Epidermal melanocyte (primary cell): ENCODE data around the gene CISD3.

Experiments
- DNase-seq: peaks from one replicate; pipeline ENCODE4 v3.0.0; 2011; ENCODE audit warnings: low spot score; ENCODE audit not compliant: insufficient read length

Gene CISD3, protein sequence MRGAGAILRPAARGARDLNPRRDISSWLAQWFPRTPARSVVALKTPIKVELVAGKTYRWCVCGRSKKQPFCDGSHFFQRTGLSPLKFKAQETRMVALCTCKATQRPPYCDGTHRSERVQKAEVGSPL

DNA sequence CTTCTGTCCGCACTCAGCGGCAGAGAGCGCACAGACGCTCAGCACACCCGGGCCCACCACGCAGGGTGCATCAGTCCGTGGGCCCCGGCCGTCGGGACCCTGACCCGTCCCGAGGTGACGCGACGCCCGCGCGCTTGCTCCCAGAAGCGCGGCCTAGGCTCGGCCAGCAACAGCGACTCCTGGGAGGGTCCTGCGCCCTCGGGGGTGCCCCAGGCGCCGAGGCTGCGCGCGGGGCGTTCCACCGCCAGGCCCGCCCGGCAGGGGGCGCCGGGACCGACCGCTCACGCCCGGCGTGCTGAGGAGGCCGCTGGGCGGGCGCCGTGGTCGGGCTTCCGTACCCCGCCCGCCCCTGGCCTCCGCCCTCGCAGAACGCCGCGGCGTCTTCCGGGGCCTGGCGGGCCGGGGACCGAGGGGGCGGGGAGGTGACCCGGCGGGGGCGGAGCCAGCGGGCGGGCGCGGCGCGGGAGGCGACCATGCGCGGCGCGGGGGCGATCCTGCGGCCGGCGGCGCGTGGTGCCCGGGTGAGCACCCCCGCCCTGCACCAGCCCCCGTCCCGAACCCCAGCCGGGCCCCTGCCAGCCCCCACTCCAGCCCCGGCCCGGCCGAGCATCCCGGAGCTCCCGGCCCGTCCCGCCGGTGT lies at the start of gene CISD3:
CISD3 (plus strand) TSS at position 456 of the 640 bp plus-strand sequence; CDS start at position 474, 18 bp downstream.
- DNase-seq, result peak; percentile 92

DNA sequence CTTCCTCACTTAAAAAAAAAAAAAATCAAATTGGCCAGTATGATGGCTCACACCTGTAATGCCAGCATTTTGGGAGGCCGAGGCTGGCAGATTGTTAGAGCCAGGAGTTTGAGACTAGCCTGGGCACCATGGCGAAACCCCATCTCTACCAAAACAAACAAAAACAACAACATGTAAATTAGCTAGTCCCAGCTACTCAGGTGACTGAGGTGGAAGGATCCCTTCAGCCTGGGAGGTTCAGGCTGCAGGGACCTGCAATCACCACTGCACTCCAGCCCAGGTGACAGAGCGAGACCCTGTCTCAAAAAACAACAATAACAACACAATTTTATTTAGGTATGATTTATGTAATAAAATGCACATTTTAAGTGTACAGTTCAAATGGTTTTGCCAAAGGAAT lies 49.0 kb upstream of the CISD3 start:
- DNase-seq, result no peak

DNA sequence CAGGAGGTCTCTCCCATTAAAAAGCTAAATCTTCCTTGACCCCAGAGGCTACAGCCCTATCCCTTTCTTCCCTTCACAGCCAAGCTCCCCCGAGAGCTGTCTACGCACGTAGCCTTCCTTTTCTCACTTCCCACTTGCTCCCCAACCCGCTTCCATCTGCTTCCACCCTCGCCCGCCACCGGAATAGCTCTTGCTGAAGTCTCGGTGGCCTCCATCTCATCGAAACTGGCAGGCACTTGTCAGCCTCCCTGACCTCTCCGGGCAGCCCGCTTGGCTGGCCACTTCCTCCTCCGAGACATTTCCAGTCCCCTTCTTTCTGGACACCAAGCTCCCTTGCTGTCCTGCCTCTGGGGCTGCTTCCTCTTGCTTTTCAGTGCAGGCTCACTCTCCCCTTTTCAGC lies 44.6 kb upstream of the CISD3 start:
- DNase-seq, result no peak

DNA sequence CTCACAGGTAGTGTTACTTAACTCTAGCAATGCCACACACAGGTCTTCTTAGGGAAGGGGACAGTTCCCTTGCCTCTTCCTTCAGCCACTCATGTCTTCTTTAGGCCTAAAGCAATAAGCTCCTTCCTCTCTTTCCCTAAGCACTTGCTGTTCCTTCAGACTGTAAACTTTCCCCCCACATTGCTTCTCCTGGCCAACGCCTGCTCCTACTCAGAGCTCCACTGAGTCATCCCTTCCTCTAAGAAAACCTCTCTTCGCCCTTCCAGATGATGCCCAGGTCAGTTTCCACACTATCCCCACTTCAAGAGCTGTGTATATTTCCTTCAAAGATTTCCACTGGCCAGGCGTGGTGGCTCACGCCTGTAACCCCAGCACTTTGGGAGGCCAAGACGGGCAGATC lies 42.9 kb upstream of the CISD3 start:
- DNase-seq, result no peak

DNA sequence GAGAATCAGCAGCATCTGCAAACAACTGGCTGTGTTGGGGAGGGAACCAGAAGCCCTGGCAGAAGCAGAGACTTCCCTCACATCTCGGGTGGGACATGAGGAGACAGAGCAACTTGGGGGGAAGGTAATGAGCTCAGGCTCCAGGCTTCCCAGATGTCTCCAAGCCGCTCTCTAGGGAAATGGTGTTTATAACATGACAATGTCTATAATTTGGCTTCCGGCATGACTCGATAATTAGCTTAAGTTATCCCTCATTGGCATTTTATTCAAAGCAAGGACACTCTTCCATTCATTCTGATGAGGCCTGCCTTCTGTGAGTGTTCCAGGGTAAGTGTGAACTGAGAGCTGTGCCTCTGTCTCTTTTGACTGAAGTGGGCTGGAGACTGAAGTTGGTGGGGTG lies 39.8 kb upstream of the CISD3 start:
- DNase-seq, result no peak

DNA sequence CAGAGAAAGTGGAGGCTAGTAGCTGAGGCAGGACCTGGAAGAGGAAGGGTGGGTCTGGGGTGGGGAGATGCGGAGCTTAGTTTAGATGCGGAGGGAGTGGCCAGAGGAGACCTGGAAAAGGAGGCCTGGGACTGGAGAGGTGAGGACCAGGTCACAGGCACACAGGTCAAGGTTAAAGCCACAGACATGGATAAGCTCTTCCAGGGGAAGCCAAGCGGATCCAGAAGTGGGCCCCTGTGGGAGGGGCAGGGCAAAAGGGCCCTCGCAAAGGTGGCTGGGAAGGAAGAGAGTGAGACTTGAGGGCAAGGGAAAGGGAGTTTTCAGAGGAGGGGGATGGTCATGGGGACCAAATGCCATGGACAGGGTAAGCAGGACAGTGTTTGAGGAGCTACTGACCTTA lies 39.0 kb upstream of the CISD3 start:
- DNase-seq, result no peak

DNA sequence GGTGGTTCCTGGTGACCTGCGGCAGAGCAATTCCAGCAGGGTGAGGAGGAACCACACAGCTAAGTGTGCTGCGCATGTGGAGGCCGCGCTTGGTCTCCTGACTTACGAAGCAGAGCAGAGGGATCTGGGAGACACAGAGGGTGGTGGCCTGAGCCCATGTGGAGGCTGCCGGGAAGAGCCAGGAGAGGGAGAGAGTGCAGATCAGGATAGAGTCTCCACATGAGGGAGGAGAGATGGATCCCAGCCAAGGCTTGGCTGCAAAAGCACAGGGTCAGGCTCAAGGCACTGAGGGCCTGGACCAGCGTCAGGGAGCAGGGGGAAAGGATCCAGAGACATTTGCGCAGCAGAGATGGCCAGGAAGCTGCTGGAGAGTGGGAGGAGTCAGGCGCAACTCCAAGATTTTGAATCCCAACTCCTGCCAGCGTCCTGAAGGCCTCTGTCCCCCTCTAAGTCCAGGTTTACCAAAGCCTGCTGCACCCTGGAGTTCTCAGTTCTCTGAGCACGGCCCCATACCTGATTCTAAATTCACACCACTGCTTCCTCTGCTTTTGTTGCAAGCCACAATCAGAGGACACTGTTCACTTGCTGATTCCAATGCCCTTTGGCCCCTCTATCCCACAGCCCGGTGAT lies 36.3 kb upstream of the CISD3 start:
- DNase-seq, result no peak

DNA sequence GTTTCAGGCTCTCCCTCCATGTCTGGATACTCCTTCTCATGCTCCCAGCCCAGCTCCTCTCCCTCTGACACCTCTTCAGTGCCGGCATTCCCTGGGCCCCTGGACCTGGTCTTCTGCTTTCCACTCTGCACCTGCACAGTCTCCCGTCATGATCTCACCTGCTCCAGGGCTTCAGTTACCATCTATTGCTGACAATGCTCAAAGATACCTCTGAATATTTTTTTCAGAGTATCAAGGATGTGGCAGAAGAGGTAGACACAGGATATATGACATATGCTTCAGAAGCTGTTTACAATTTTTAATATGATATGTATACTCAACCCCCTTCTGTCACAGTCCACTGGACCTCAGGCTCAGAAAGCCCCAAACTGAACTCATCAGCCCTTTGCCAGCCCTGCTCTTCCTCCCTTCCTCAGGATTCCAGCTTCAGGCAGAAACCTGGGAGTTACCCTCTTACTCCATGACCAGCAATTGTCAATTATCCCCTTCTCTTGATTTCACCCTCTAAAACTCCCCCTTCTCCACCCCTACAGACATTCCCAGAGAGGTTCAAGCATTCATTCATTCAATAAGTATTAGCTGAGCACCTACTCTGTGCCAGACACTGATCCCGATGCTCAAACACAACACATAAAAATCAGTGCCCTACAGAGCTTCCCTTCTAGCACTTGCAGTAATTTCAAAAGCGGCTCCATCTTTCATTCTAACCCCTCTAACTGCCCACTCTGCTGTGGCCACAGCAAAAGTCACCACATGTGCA lies 32.9 kb upstream of the CISD3 start:
- DNase-seq, result no peak

DNA sequence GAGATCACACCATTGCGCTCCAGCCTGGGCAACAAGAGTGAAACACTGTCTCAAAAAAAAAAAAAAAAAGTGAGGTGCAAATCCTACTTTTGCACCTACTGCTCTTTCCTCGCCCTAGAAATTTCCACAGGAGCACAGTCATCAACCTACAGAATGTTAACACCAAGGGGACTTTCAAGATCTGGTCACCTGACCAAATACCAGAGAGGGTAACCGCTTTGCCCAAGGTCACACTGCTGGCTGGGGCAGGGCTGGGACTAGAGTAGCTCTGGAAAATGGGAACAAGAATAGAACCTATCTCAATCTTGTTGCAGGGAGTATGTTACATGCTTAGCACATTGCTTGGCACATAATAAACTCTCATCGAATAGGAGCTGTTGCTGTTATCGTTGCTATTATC lies 31.4 kb upstream of the CISD3 start:
- no peak for DNase-seq

DNA sequence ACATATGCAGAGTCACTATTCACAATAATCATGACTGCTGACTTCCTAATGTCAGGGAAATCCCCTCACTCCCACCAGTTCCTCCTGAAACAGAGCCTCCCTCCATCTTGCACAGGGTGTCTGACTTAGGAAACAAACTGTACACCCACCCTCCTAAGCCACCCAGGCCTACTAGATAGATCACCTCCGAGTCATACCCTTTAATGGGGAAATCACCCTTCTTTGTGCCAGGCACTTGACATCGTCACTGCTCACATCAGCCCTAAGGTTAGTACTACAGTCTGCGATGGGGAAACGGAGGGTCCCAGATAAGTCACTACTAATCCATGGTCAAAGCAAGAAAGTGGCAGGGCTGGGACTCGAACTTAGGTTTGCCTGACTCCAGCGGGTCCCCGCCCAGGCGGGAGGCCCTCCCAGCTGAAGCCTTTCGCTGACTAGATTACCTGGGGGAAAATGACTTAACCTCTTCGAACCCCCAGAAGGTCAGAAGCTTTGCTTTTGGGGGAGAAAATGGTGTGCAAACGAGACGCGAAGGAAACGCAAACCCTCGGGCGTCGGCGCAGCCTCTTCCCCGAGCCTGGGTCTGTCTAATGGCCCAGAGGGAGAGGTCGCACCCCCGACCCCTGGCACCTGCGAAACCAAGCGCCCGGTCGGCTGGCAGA lies 28.5 kb upstream of the CISD3 start:
- DNase-seq, result no peak

DNA sequence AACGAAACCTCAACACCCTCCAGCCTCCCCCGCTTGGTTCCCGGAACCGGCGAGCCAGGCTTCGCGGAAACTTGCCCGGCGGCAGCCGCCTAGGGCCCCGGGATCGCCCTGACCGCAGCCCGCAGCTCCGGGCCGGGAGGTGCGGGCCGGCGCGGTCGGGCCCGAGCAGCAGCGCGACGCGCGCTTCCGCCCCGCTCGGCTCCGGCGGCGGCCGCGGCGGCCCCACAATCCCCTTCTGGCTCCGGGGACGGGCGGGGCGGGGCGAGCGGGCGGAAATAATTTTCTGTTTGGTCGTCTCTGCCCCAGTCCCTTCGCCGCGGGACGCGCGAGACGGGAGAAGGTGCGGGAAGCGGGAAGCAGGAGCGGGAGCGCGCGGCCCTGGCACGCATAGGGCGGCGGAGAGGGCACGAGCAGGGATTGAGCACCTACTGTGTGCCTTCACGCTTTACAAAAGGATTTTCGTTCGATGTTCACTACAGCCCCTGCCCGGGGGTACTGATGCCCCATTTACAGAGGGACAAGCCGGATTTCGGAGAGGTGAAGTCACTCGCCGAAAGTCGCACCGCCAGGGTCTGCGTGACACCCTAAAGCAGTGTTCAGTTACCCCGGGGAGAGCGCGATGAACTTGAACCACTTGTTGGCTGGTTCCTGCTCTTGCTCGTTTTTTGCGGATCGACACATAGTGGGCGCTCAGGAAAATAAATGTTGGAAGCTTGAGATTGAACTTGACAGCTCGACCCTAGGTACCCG lies 27.8 kb upstream of the CISD3 start:
- peak; percentile 85 for DNase-seq

DNA sequence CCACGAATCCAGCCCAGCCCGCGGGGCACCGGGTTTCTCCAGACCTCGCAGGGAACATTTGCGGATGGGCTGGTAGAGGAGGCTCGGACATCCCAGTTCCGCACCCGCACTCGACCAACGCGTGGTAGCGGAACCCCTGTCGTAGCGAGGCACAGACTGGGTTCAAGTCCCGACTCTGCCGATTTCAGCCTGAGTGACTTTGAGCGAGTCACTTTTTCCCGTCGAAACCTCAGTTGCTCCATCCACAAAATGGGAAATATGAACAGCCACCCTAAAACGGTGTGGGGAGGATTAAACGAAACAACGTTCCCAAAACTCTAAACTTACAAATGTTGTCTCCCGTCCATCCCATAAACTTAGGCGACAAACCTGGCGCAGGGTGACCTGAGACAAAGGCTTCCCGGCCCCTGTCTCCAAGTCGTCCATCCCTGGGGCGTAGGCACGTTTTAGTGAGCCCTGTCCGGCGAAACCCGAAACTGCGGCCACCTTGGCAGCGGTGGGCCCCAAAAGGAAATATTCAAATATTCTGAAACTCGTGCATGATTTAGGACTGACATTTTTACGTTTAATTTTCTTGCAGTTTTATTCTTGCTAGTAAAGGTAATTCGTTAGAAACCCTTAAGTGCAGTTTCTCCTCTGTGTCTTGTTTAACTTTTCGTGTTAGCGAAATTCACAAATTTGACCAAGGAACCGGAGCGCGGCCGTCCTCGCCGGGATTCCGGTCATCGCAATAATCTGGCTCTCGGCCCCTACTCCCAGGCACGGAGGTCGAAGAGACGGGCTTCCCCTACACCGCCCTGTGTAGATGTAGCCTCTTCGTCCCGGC lies 27.0 kb upstream of the CISD3 start:
- no peak for DNase-seq

DNA sequence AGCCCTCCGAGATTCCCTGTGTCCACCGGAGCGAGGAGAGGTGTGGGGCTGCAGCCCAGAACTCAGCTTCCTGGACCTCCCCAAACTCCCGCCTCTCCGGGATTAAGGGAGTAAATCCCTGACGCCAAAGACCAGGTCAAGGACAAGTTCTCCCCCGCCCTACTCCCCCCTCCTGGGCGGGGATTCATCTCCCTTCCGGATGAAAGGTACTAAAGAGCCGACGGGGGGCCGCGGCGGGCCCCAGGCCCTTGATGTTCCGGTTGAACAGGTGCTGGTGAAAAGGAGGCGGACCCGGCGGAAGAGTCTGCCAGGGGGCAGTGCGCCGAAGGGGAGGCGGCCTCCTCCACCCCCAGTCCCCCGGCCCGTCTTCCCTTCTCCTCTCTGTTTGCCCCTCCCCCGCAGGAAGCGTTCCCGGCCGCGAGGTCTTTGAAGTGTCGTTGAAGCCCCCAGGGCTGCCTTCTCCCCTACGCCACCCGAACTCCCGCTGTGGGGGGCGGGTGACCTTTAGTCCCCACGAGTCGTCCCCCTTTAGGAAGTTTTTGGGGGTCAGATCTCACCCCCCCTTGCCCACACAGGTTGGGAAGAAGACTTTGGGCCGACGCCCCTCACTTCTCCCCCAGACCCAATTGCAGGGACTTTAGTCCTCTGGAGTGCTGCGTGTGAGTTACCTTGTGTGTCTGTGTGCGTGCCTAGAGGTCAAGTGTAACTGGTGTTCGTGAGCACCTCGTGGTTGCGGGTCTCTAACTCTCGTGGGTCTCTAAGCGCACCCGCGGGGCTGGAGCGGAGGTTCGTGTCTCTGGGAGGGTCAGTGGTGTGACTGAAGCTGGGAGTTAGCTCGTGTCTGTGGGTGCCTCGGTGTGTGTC lies 26.2 kb upstream of the CISD3 start:
- DNase-seq, result peak; percentile 24

DNA sequence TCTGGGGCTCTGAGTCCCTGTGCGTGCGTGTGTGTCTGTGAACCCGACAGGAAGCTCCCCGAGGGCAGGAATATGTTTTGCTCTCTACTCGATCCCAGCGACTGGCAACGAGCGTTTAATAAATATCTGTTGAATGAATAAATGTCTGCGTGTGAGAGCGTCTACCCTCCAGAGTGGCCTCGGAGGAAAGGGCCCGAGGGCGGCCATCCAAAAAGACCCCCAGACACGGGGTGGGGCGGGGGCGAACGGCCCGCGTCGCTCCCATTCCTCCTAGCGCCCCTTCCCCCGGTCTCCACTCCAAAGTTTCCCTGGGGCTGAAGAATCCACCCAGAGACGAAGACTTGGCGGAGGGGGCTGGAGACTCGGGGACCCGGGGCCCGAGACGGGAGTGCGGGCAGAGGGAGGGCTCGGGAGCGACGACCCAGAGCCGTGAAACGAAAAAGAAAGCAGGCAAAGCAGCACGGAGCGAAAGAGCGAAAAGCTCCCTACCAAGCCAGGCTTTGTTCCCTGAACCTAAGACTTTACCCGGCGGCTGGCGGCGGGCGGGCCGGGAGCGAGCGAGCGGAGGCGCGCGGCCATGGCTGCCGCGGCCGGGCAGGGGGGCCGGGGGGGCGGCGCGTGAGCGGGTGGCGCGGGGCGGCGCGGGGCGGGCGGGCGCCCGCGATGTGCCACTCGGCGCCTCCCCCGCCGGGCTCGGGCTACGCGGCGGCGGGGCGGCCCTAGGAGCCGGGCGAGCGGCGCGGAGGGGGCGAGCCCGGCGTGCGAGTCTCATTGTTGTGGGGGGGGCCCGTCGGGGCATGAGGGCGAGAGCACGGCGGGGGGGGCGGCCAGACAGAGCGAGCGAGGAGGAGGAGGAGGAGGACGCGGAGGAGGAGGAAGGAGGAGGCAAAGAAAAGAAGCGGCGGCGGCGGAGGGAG lies 25.3 kb upstream of the CISD3 start, which contains the start of gene MLLT6:
MLLT6 (plus strand) TSS at position 668 of the 917 bp plus-strand sequence. CDS start 360 bp downstream, outside the sequence.
- DNase-seq, result peak; percentile 72

DNA sequence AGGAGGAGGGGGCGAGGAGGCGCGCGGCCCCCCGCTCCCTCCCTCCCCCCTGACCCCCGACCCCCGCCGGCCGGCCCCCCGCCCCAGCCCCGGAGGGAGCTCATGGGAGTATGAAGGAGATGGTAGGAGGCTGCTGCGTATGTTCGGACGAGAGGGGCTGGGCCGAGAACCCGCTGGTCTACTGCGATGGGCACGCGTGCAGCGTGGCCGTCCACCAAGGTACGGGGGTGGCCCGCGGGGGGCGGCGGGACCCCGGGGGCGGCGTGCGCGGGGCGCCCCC lies 24.7 kb upstream of the CISD3 start:
- DNase-seq, result peak; percentile 42

DNA sequence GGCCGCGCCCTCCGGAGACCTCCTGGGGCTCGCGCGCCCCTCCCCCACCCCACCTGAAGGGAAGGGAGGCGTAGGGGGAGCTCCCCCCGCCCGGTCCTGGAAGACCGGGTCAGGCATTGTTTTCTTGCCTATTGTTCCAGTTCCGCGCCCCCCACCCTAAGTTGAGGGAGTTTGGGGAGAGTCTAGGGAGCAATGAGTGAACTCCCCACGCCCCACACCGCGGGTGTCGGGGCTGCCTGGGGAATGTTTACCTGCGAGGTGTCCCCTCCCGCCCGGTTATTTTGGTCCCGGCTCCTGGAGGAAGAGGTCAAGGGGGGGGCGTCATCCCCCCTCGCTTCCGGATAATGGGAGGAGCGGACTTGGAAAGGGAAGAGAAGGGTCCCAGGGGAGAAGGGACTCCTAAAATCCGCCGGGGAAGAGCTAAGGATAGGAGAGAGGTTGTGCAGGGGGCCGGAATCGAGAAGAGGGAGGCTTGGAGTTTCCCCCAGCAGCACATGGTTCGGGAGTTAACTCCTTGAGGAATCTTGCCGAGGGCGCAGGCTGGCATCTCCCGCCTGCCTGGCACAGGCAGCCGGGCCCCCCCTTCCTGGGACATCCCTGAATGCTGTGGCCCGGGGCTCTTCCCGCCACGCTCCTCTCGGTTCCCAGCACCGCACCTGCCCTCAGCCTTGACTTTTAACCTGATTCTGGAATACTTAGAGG lies 24.2 kb upstream of the CISD3 start:
- peak; percentile 38 for DNase-seq

DNA sequence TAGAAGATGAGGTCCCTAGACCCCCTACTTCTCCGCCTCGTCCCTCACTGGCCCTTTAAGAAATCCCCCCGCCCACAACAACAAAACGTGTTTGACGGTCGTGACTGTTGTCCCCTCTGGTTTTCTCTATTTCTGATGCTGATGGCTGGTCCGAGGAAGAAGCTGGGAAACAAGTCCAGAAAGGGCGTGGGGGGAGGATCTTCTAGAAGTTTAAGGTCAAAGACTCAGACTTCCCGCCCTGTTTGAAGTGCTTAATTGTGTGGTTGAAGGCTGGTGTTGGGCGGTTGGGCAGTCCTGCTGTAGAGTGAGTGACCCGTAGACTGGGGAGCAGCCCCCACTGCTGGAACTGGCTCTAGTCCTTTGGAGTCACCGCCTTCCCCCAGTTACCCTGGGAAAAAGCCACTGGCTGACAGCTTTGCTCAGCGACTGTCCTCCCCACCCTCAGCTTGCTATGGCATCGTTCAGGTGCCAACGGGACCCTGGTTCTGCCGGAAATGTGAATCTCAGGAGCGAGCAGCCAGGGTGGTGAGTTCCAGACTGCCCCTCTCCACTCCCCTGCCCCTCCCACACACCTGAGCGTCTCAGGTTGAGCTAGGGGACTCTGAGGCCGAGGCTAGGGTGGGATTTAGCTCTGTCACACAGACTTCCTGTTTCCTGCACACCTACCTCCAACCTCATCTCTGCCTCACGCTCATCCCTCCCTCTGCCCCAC lies 23.5 kb upstream of the CISD3 start:
- DNase-seq, result no peak
